Inflammatory macrophage (primary cell): ENCODE results near the gene JAZF1.
"Not testable (repeated sequence)": the region's sequence is repeated elsewhere in the genome, so short reads cannot be mapped to it uniquely, and the experiment has no call there.

Experiments
- DNase-seq, 2 donors: peaks; one replicate each; pipeline ENCODE4 v3.0.0-alpha.2; 2020 to 2022

Gene JAZF1

GRCh38 chr7:27936047-27936767, 244.4 kb downstream of the JAZF1 start:
- no peak for DNase-seq

GRCh38 chr7:27933671-27934565, 246.7 kb downstream of the JAZF1 start:
- no peak for DNase-seq

GRCh38 chr7:27930910-27931476, 249.6 kb downstream of the JAZF1 start:
- DNase-seq = no peak

DNA sequence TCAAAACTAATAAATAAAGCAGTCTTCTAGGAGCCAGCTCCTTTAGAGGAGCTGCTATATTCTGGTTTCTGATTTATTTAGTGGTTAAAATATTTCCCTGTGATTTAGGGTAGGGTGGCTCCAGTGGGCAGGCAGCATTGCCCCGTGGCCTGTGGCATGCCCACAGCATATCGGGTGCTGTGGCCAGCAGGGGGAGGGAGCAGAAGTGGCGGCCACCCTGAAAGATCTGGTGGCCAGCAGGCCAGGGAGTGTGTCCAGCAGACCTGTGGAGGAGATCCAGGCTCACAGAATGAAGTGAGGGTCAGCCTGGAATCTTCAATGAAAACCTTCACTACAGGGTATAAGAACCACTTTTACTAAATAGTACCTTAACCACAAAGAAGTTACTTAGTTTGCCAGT, 251.5 kb downstream of the JAZF1 start:
- DNase-seq = no peak

DNA sequence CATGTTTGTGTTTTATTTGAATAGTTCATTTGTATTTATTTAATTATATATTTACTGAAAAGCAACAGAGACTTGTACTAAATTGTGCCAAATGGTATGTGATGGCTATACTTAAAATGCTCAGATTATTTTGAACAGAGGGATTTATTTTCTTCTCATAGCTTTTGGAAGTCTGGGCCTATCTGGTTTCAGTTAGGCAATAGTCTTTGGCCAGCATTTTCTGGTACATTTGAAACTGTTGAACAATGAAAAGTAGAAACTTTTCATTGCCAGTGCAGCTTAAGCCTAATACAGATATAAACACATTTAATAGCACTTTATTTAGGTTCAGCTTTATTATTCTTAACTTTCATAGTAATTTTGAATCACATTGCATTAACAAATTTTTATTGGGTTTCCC, 252.6 kb downstream of the JAZF1 start:
- no peak for DNase-seq

DNA sequence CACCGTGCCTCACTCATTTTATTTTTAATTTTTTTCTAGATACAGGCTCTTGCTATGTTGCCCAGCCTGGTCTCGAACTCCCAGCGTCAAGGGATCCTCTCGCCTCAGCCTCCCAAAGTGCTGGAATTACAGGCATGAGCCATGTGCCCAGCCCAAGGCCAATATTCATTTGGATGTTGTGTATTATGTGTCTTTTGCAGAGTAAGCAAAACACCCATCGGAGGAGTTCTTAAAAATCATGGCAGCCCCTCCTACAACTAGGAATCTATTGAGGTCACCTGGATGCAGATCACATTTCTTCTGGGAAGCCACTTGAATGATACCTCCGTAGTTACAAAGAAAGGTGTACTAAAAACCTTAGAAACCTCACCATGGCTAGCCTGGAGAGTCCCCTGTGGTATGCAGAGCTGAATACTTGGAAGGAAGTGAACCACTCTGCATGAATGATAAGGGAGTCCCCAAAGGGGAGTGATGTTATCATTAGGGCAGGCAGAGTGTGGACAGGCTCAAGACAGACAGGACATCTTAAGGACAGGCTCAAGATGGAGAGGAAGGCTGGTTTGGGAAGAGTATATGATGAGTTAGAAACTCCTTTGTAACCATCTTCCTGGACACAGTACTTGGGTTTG, 254.9 kb downstream of the JAZF1 start:
- no peak for DNase-seq

GRCh38 chr7:27923642-27923980, 257.0 kb downstream of the JAZF1 start:
- DNase-seq = no peak

DNA sequence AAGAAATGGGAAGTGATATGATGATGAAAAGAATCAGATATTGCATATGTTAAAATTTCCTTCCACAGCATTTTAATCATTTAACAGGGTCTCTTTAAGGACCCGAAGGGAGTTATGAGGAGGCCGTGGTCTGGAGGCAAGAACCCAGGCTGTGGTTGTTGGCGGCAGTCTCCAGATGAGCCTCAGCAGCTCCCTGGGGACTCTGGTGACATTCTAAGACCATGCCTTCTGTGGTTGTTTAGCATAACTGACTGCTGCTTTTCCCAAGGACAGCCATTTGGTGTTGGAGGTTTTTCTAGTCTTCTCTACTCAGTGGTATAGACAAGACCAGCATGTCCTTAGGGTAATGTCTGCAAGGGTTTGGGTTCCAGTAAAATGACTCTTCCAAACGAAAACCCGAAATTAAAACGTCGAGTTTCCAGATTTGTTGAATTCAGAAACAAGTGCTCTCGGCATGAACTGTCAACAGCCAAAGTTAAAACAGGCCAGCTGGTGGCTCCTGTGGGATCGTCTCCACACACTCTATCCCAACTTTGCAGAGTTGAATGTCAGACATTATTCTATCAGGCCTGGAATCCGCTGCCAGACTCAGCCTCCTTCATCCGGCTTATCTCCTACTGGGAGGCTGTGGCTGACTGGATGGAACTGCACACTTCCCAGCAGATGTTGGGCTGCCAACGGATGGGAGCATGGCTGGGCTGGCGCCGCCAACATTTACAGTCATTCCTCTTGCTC, 257.5 kb downstream of the JAZF1 start:
- no peak for DNase-seq

- not testable (repeated sequence) for DNase-seq
Observed at GRCh38 chr7:27922389-27922788, 258.2 kb downstream of the JAZF1 start.

- DNase-seq = peak; percentile 71 to 81
Observed at GRCh38 chr7:27921081-27921836, 259.3 kb downstream of the JAZF1 start.

DNA sequence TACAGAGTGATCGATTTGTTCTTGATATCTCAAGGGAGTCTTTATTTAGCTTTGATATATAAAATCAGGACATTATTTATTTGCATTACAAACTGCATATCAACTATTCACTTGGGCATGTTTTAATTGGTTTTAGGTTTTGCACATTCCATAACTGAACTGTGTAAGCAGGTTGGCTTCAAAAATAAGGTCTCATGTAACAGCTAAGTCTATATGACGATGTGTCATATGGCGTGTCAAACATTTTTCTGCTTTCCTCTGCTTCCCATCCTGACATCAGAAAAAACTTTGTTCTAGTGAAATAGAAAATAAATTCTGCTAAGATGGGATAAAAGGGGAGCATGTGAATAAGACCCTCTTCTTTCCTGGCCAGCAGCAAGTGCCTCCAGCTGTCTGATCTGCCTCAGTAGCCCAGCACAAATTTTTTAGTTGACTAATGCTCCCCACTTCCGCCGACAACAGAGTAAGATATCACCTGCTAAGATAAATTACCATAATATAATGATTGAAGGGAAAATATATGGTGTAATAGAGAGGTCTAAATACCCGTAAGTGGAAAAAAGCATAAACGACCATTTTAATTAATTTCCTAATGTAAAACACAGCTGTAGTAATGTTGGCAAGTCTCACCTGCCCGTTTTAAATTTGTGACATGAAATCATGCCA, 260.2 kb downstream of the JAZF1 start:
- DNase-seq = no peak

- DNase-seq = no peak
Observed at GRCh38 chr7:27918503-27918902, 262.1 kb downstream of the JAZF1 start.

- DNase-seq = peak; percentile 16 to 21
Observed at GRCh38 chr7:27917774-27918314, 262.8 kb downstream of the JAZF1 start.

- DNase-seq = no peak
Observed at GRCh38 chr7:27917119-27917518, 263.5 kb downstream of the JAZF1 start.

DNA sequence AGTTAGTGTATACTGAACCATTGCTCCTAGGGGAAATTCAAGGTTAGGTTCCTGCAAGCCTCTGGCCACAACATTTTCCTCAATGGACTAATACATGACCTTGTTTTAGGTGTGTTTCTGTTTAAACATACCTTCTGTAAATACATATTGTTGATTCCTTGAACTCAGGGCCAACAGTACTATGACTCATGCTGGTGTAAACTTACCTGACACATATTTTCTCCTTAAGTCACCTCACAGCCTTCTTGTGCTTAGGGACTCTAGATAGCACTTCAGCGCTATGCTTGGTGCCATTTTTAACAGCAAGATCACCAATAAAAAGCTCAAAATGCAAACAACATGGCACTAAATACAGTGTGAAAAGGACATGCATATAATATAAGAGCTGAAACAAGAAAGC, 264.2 kb downstream of the JAZF1 start:
- no peak for DNase-seq

GRCh38 chr7:27914409-27914808, 266.2 kb downstream of the JAZF1 start:
- DNase-seq = no peak

- DNase-seq = no peak
Observed at GRCh38 chr7:27912751-27913150, 267.8 kb downstream of the JAZF1 start.

- DNase-seq = no peak
Observed at GRCh38 chr7:27911920-27912319, 268.7 kb downstream of the JAZF1 start.

DNA sequence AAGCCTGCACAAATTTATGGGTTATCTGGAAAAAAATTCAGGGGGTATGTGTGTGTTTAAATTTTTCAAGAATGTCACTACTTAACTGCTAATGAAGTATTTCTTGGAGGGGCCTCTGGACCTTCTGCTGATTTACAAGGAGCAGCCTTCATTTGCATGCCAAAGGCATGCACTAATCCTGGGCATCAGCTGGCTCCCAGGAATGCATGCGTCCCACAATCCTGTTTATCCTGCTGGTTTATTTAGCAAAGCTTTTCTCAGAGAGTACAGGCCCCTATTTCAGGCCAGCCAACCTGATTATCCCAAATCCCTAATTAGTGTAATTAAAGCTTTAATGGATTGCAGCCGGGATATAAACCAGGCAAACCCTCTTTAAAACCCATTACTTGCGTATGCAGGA, 270.3 kb downstream of the JAZF1 start:
- no peak for DNase-seq

- DNase-seq = no peak
Observed at GRCh38 chr7:27908534-27909165, 271.9 kb downstream of the JAZF1 start.
